AG09309 (cell line): ENCODE data around the gene ZNF608.

Experiments
- DNase-seq: peaks from one replicate; pipeline ENCODE4 v3.0.0-alpha.2; 2010; ENCODE audit warnings: low read depth
- H3K4me3 ChIP-seq: 2 replicates; pipeline ENCODE4 v1.5.1; 2011; ENCODE audit warnings: mild to moderate bottlenecking, low read depth, low read length, moderate library complexity; ENCODE audit not compliant: control insufficient read depth
- TF ChIP-seq, protein P1 (sequence below): IDR thresholded peaks from 2 replicates; pipeline ENCODE4 v1.5.1; 2011; ENCODE audit warnings: mild to moderate bottlenecking, low read depth, low read length, inconsistent platforms; ENCODE audit not compliant: insufficient read depth, control insufficient read depth; ENCODE audit errors: missing control alignments

ZNF608 gene

GRCh38 chr5:124718380-124718789, 28.1 kb downstream of the ZNF608 start:
- no peak overlapping the region for H3K4me3 ChIP-seq
- DNase-seq, result no peak
- TF ChIP-seq, protein P1, sequence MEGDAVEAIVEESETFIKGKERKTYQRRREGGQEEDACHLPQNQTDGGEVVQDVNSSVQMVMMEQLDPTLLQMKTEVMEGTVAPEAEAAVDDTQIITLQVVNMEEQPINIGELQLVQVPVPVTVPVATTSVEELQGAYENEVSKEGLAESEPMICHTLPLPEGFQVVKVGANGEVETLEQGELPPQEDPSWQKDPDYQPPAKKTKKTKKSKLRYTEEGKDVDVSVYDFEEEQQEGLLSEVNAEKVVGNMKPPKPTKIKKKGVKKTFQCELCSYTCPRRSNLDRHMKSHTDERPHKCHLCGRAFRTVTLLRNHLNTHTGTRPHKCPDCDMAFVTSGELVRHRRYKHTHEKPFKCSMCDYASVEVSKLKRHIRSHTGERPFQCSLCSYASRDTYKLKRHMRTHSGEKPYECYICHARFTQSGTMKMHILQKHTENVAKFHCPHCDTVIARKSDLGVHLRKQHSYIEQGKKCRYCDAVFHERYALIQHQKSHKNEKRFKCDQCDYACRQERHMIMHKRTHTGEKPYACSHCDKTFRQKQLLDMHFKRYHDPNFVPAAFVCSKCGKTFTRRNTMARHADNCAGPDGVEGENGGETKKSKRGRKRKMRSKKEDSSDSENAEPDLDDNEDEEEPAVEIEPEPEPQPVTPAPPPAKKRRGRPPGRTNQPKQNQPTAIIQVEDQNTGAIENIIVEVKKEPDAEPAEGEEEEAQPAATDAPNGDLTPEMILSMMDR, result no peak

GRCh38 chr5:124716169-124716568, 30.3 kb downstream of the ZNF608 start:
- no peak for DNase-seq
- TF ChIP-seq, protein P1, result no peak
- H3K4me3 ChIP-seq, result no peak overlapping the region

DNA sequence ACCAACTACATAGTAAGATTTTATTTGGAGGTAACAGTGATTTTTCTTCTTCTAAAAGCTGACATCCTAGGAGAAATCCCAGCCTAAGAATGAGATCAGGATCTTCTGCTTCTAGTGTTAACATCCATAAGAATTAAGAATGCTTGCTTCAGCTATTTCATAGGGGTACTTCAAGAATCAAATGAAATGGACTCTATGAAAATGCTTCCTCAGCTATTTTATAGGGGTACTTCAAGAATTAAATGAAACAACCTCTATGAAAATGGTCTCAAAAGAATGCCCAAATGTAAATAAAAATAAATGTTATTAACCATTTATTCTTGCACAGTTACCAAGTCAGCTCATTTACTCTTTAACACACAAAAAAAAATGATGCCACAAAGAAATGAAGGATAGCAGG, 31.5 kb downstream of the ZNF608 start:
- TF ChIP-seq, protein P1, result no peak

GRCh38 chr5:124713595-124713994, 32.8 kb downstream of the ZNF608 start:
- TF ChIP-seq, protein P1, result no peak
- H3K4me3 ChIP-seq, result no peak overlapping the region
- no peak for DNase-seq

More for the DNA sequence above, 31.5 kb downstream of the ZNF608 start:
- no peak for DNase-seq
- no peak overlapping the region for H3K4me3 ChIP-seq

DNA sequence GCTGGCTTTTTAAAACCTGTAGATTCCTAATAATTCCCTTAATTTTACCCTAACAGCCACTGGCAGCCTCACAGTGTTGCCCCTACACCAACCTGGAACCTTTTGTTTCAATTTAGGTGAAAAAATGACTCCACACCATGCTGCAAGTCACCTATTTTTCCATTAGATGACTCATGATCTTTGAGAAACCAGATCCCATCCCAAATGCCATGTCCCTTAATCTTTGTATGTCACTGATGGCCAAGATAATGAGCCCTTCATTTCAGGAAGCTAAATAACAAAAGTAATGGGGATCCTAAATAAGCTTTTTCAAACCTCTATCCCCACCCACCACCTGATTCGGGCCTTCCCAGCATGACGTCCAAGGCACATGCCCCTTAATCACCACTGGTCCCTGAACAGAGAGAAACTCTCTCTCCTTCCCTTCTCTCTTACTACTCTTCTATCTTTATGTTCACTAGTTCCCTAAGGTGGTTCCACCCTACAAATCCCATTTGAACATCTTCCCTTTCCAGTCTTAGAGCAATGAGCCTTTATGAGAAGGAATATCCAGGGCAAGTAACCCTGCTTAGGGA, 33.6 kb downstream of the ZNF608 start:
- DNase-seq, result no peak
- H3K4me3 ChIP-seq, result no peak overlapping the region
- TF ChIP-seq, protein P1, result no peak

DNA sequence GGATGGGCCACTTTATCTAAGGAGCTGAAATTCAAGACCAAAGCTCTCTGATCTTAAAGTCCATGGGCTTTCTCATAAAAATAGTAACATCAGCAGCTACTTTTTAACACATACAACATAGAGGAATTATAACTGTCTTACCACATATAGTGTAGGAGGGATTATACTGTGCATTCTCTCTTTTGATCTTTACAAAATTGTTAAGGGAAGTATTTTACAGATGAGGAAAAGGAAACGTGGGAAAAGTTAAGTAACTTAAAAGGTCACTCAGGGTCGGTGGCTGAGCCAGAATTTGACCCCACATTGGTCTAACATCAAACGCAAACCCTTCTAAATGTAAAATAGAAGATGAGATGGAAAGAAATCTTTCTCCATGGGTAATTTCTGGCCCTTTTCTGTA, 38.4 kb downstream of the ZNF608 start:
- TF ChIP-seq, protein P1, result no peak

DNA sequence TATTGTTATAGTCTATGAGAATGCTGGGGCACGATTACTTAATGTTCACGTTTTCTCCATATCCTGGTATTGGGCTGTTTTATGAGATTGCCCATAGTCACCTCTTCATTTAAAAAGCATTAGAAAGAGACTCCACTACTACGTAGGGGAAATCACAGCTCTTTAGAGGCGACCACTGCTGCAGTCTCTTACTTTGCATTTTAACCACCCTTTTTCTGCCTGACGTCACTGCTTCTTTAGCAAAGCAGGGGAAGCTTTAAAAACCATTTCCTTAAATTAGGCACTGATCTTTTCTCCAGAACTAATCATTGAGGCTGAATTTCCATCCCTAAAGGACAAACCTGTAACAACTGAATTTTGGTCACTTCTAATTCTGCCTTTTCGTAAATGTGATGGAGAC, 38.9 kb downstream of the ZNF608 start:
- no peak for DNase-seq
- TF ChIP-seq, protein P1, result no peak
- H3K4me3 ChIP-seq, result no peak overlapping the region

More for the DNA sequence above, 38.4 kb downstream of the ZNF608 start:
- no peak overlapping the region for H3K4me3 ChIP-seq
- DNase-seq, result no peak
